ENCODE data around the gene BAK1.
"Not testable (repeated sequence)": the region's sequence is repeated elsewhere in the genome, so short reads cannot be mapped to it uniquely, and the experiment has no call there.

DNA sequence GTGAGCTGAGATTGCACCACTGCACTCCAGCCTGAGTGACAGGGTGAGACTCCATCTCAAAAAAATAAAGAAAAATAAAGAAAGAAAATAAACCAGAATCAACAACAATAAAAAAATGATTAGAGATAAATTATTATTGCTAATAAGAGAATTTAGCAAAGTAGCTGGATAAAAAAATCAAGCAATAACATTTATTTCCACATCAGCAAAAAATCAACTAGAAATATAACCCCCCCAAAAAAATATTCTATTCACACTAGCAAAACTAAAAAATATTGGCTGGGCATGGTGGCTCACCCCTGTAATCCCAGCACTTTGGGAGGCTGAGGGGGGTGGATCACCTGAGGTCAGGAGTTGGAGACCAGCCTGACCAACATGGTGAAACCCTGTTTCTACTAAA is 49.5 kb downstream of the BAK1 start:
- not testable (repeated sequence) for TF ChIP-seq EZH2 (IDR thresholded peaks at IDR 0.05; ENCODE audit: low read length)
- TF ChIP-seq, protein P1, sequence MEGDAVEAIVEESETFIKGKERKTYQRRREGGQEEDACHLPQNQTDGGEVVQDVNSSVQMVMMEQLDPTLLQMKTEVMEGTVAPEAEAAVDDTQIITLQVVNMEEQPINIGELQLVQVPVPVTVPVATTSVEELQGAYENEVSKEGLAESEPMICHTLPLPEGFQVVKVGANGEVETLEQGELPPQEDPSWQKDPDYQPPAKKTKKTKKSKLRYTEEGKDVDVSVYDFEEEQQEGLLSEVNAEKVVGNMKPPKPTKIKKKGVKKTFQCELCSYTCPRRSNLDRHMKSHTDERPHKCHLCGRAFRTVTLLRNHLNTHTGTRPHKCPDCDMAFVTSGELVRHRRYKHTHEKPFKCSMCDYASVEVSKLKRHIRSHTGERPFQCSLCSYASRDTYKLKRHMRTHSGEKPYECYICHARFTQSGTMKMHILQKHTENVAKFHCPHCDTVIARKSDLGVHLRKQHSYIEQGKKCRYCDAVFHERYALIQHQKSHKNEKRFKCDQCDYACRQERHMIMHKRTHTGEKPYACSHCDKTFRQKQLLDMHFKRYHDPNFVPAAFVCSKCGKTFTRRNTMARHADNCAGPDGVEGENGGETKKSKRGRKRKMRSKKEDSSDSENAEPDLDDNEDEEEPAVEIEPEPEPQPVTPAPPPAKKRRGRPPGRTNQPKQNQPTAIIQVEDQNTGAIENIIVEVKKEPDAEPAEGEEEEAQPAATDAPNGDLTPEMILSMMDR (optimal IDR thresholded peaks at IDR 0.05 in 1 of 3, IDR thresholded peaks at IDR 0.05 in 1 of 3, conservative IDR thresholded peaks at IDR 0.05 in 1 of 3; ENCODE audit: extremely low read depth in 1 of 3, insufficient read depth in 2 of 3, low read length in 3 of 3): not testable (repeated sequence)

Measured in keratinocyte (primary cell).